K562 (cell line): ENCODE results near the gene ALK.

Experiments used
- CHD1 ChIP-seq: fragments of 200-600 bp; sonication (generic); IDR thresholded peaks from one replicate; pipeline ENCODE4 v1.6.1; 2012; ENCODE audit warnings: mild to moderate bottlenecking, moderate library complexity, low read length, inconsistent platforms
- FOSL1 ChIP-seq: fragments of 200-800 bp; sonication (Bioruptor generic); conservative IDR thresholded peaks from 2 replicates; pipeline ENCODE4 v1.6.1; 2016; ENCODE audit warnings: missing genetic modification characterization, missing compliant biosample characterization
- HIVEP1 ChIP-seq: fragments of 250-450 bp; sonication (Bioruptor Pico); IDR thresholded peaks from 2 replicates; pipeline ENCODE4 v1.4.0; 2020; ENCODE audit warnings: mild to moderate bottlenecking
- RAD21 ChIP-seq, 2 experiments: fragments of 250-450 bp in 1 of 2; fragments of 450-650 bp in 1 of 2; sonication (Bioruptor Pico) in 1 of 2; formaldehyde crosslinking in 1 of 2; IDR thresholded peaks in 1 of 2; conservative IDR thresholded peaks in 1 of 2; 2 replicates each; pipeline versions ENCODE4 v1.4.0 to v1.8.0; 2020 to 2022; ENCODE audit warnings: mild to moderate bottlenecking in 2 of 2, moderate library complexity in 1 of 2
- RBBP5 ChIP-seq: fragments of 200-600 bp; sonication (generic); IDR thresholded peaks from 2 replicates; pipeline ENCODE4 v1.6.1; 2012; ENCODE audit warnings: borderline replicate concordance, mild to moderate bottlenecking, low read length, control low read depth, inconsistent platforms; ENCODE audit not compliant: insufficient read depth, poor library complexity, severe bottlenecking
- ZNF124 ChIP-seq: sonication (generic); formaldehyde crosslinking; IDR thresholded peaks from 2 replicates; pipeline ENCODE4 v1.8.1; 2022; ENCODE audit warnings: missing genetic modification reagents
- TF ChIP-seq, protein P1 (sequence below), 3 experiments: IDR thresholded peaks in 2 of 3; conservative IDR thresholded peaks in 1 of 3; 2 replicates each; pipeline ENCODE4 v1.5.1; 2011 to 2012; ENCODE audit warnings: low read length in 3 of 3, mild to moderate bottlenecking in 3 of 3, control low read depth in 2 of 3, improper control_type of control experiment in 1 of 3, inconsistent platforms in 1 of 3, low read depth in 1 of 3, mixed read lengths in 1 of 3, moderate library complexity in 1 of 3; ENCODE audit not compliant: insufficient read depth in 2 of 3

DNA sequence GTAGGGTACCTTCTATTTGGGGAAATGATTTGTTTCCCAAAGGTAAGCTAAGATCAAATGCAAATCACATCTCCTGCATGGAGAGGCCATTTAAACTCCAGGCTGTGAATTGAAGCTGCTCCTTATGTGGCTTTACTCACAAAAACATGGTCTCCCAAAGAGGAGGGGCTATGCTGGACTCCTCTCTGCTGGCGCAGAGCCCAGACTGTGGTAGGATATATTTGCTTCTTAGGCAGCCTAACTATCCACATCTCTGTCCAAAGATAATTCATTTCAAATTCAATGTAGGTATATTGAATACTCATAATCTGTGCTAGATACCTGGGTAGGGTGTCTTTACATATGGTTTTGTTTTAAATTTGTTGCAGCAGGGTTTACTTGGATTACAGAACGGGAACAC lies 358.5 kb downstream of the ALK start:
- TF ChIP-seq, protein P1, sequence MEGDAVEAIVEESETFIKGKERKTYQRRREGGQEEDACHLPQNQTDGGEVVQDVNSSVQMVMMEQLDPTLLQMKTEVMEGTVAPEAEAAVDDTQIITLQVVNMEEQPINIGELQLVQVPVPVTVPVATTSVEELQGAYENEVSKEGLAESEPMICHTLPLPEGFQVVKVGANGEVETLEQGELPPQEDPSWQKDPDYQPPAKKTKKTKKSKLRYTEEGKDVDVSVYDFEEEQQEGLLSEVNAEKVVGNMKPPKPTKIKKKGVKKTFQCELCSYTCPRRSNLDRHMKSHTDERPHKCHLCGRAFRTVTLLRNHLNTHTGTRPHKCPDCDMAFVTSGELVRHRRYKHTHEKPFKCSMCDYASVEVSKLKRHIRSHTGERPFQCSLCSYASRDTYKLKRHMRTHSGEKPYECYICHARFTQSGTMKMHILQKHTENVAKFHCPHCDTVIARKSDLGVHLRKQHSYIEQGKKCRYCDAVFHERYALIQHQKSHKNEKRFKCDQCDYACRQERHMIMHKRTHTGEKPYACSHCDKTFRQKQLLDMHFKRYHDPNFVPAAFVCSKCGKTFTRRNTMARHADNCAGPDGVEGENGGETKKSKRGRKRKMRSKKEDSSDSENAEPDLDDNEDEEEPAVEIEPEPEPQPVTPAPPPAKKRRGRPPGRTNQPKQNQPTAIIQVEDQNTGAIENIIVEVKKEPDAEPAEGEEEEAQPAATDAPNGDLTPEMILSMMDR (IDR thresholded peaks at IDR 0.05 in 2 of 3, conservative IDR thresholded peaks at IDR 0.05 in 1 of 3; ENCODE audit: insufficient read depth in 2 of 3, low read depth in 1 of 3, low read length in 3 of 3), result no peak
- TF ChIP-seq FOSL1 (tag), result no peak
- no peak for TF ChIP-seq CHD1
- no peak for TF ChIP-seq ZNF124 (CRISPR knock-in tag)
- TF ChIP-seq RAD21 (CRISPR knock-in tag; conservative IDR thresholded peaks at IDR 0.05 in 1 of 2, IDR thresholded peaks at IDR 0.05 in 1 of 2), result no peak
- TF ChIP-seq HIVEP1 (CRISPR knock-in tag), result no peak
- no peak for TF ChIP-seq RBBP5
